ENCODE results near the gene GLIS1.

Gene GLIS1

DNA sequence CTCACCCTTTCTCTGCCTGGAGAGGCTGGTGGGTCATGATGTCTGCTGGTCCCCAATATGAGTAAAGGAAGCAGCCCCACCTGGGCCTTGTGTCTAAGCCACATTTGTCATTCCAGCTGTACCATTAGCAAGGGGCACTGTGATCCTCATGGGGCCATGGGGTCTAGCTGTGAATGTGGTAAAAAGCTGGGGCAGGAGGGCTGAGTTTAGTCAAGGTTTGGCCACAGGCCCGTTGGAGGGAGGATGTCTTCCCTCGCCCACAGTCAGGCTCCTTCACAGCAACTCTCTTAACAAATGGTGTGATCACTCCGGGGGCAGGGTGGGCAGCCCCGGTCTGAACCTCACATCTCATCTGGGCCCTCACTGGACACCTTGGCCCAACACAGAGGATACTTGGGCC lies 164.3 kb downstream of the GLIS1 start:
- no peaks in the 10 kb centered on the region for H3K79me2 ChIP-seq (ENCODE audit: control insufficient read depth, low read length)
- H3F3A ChIP-seq (ENCODE audit: control insufficient read depth, insufficient read depth), result no peaks in the 10 kb centered on the region
- H3K36me3 ChIP-seq (ENCODE audit: control insufficient read depth, low read length), result no peaks in the 10 kb centered on the region
- no peaks in the 10 kb centered on the region for H4K20me1 ChIP-seq (ENCODE audit: control insufficient read depth, insufficient read depth, low read depth, low read length)
- H3K27ac ChIP-seq (ENCODE audit: low read depth, low read length), result no peak overlapping the region
- H3K4me3 ChIP-seq (ENCODE audit: low read length), result no peak overlapping the region
- no peaks in the 10 kb centered on the region for H3K4me1 ChIP-seq (ENCODE audit: control insufficient read depth, low read length)
- H3K27me3 ChIP-seq (ENCODE audit: control insufficient read depth, low read length), result peaks cover 10% of the 10 kb centered on the region
- no peaks in the 10 kb centered on the region for H3K9me2 ChIP-seq (replicated peaks; ENCODE audit: control insufficient read depth, low read length)
- no peaks in the 10 kb centered on the region for H3K9me3 ChIP-seq (ENCODE audit: control insufficient read depth, insufficient read depth, low read length)
- H3K4me2 ChIP-seq (ENCODE audit: low read length), result no peak overlapping the region
- TF ChIP-seq CTCF (IDR thresholded peaks at IDR 0.05; ENCODE audit: low read depth, low read length, poor library complexity, severe bottlenecking) (no peak), EZH2phosphoT487 (IDR thresholded peaks at IDR 0.05; ENCODE audit: borderline replicate concordance, low read length) (no peak)

DNA sequence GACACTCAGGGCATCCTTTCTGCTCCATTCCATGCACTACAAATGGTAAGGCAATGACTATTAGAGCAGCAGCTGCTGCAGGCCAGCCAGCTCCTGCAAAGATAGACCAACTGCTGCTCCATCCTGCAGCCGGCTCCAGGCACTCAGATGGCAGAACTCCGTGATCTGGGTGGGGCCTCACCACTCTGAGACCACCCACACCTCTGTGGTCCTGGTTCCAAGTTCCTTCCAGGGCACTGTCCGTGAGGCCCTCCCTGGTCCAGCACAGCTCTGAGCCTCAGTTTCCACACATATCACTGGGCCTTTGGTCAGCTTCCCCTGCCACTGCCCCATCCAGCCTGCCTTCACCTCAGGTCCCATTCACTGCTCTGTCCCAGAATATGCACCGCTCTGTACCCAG lies 165.0 kb downstream of the GLIS1 start:
- TF ChIP-seq EZH2phosphoT487 (IDR thresholded peaks at IDR 0.05; ENCODE audit: borderline replicate concordance, low read length) (no peak), CTCF (IDR thresholded peaks at IDR 0.05; ENCODE audit: low read depth, low read length, poor library complexity, severe bottlenecking) (no peak)
- Histone ChIP-seq H3K4me2 (ENCODE audit: low read length) (no peak overlapping the region), H3K4me1 (ENCODE audit: control insufficient read depth, low read length) (no peaks in the 10 kb centered on the region)

GRCh38 chr1:53573522-53573921 lies 165.4 kb downstream of the GLIS1 start:
- H3K4me3 ChIP-seq (ENCODE audit: low read length), result no peak overlapping the region
- no peak overlapping the region for H3K27ac ChIP-seq (ENCODE audit: low read depth, low read length)
- no peaks in the 10 kb centered on the region for H3K9me3 ChIP-seq (ENCODE audit: control insufficient read depth, insufficient read depth, low read length)
- H4K20me1 ChIP-seq (ENCODE audit: control insufficient read depth, insufficient read depth, low read depth, low read length), result no peaks in the 10 kb centered on the region
- peaks cover 10% of the 10 kb centered on the region for H3K27me3 ChIP-seq (ENCODE audit: control insufficient read depth, low read length)
- TF ChIP-seq EZH2phosphoT487 (IDR thresholded peaks at IDR 0.05; ENCODE audit: borderline replicate concordance, low read length) (no peak), CTCF (IDR thresholded peaks at IDR 0.05; ENCODE audit: low read depth, low read length, poor library complexity, severe bottlenecking) (no peak)
- H3F3A ChIP-seq (ENCODE audit: control insufficient read depth, insufficient read depth), result no peaks in the 10 kb centered on the region
- no peaks in the 10 kb centered on the region for H3K4me1 ChIP-seq (ENCODE audit: control insufficient read depth, low read length)
- no peaks in the 10 kb centered on the region for H3K79me2 ChIP-seq (ENCODE audit: control insufficient read depth, low read length)
- H3K9me2 ChIP-seq (replicated peaks; ENCODE audit: control insufficient read depth, low read length), result no peaks in the 10 kb centered on the region
- H3K36me3 ChIP-seq (ENCODE audit: control insufficient read depth, low read length), result no peaks in the 10 kb centered on the region
- H3K4me2 ChIP-seq (ENCODE audit: low read length), result no peak overlapping the region

More for the DNA sequence above, 165.0 kb downstream of the GLIS1 start:
- Histone ChIP-seq H3K36me3 (ENCODE audit: control insufficient read depth, low read length) (no peaks in the 10 kb centered on the region), H3K27me3 (ENCODE audit: control insufficient read depth, low read length) (peaks cover 10% of the 10 kb centered on the region), H3K9me3 (ENCODE audit: control insufficient read depth, insufficient read depth, low read length) (no peaks in the 10 kb centered on the region), H3K9me2 (replicated peaks; ENCODE audit: control insufficient read depth, low read length) (no peaks in the 10 kb centered on the region), H3K27ac (ENCODE audit: low read depth, low read length) (no peak overlapping the region), H3K79me2 (ENCODE audit: control insufficient read depth, low read length) (no peaks in the 10 kb centered on the region), H4K20me1 (ENCODE audit: control insufficient read depth, insufficient read depth, low read depth, low read length) (no peaks in the 10 kb centered on the region), H3K4me3 (ENCODE audit: low read length) (no peak overlapping the region), H3F3A (ENCODE audit: control insufficient read depth, insufficient read depth) (no peaks in the 10 kb centered on the region)

DNA sequence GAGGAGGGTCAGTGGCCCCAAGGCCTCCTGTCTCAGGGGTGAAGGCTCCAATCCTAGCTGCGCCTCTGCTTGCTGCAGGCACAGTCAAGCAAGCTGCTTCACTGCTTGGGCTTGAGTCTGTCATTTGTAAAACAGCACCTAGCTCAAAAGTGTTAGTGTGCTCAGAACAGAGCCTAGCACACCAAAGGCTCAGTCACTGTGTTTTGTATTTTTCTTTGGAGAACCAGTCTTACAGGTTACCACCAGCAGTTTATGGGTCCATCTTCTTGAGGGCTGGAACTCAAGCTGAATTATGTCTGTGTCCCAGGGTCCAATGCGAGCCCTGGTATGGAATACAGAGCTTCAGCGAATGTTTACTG lies 166.2 kb downstream of the GLIS1 start:
- Histone ChIP-seq H3K79me2 (ENCODE audit: control insufficient read depth, low read length) (no peaks in the 10 kb centered on the region), H3K36me3 (ENCODE audit: control insufficient read depth, low read length) (no peaks in the 10 kb centered on the region), H3K9me3 (ENCODE audit: control insufficient read depth, insufficient read depth, low read length) (no peaks in the 10 kb centered on the region), H3K4me3 (ENCODE audit: low read length) (no peak overlapping the region), H3F3A (ENCODE audit: control insufficient read depth, insufficient read depth) (no peaks in the 10 kb centered on the region), H3K27me3 (ENCODE audit: control insufficient read depth, low read length) (peaks cover 10% of the 10 kb centered on the region), H3K27ac (ENCODE audit: low read depth, low read length) (no peak overlapping the region), H3K4me1 (ENCODE audit: control insufficient read depth, low read length) (no peaks in the 10 kb centered on the region), H4K20me1 (ENCODE audit: control insufficient read depth, insufficient read depth, low read depth, low read length) (no peaks in the 10 kb centered on the region), H3K9me2 (replicated peaks; ENCODE audit: control insufficient read depth, low read length) (no peaks in the 10 kb centered on the region), H3K4me2 (ENCODE audit: low read length) (no peak overlapping the region)
- no peak for TF ChIP-seq EZH2phosphoT487 (IDR thresholded peaks at IDR 0.05; ENCODE audit: borderline replicate concordance, low read length)
- no peak for TF ChIP-seq CTCF (IDR thresholded peaks at IDR 0.05; ENCODE audit: low read depth, low read length, poor library complexity, severe bottlenecking)

All from DOHH2 (cell line).